A549 treated with dexamethasone at 1 μM for 4 hours (cell line): ENCODE results near the gene PDE4DIP. TPM values are rescaled to one million over a fixed set of nuclear protein-coding genes. Genes with fewer than 3 reads are reported as not detected.

ENCODE experiments used
- total RNA-seq: library from RNA; stranded (reverse); fragments of 200-300 nt; extraction: Qiagen RNA extraction; gene quantifications from 5 replicates; pipeline ENCODE4 v1.2.3, GENCODE V29; 2022

PDE4DIP gene
- total RNA-seq: 5.3 to 8.1 TPM (median 6.2 TPM) in 5 replicates

DNA sequence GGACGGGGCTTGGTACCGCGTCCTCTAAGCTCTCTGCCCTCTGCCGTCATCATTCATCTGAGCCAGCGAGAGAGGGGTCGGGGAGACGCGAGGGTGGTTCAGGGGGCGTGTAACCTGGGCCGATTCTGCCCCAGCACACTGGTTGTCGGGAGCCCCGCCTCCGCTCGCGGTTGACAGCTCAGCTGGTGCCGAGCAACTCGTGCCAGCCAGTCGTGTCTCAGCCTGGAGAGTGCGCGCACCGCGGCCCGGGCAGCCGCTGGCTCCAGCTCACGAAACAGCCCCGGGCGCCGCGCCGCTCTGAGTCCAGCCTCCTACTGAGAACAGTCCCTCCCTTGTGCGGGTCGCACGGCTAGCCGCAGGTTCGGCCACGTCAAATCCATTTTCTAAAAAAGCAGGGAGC is at the start of gene PDE4DIP:
Gene PDE4DIP, plus strand, starts transcription at position 209 of the 400 bp plus-strand sequence. CDS start 347 bp downstream, outside the sequence.

Other genes with a start within 250 kb of the PDE4DIP start
- 24.4 to 32.9 TPM (median 28.9 TPM) in 5 replicates for gene NBPF14, start 248.4 kb upstream of the PDE4DIP start, total RNA-seq
- 0.58 to 1.9 TPM (median 1.1 TPM) in 5 replicates for gene NUDT4B, start 95.7 kb upstream of the PDE4DIP start, total RNA-seq